H1 (cell line): ENCODE results near the gene ZNF516. TPM values are rescaled to one million over a fixed set of nuclear protein-coding genes. Genes with fewer than 3 reads are reported as not detected.

ENCODE experiments used
- BCL11A ChIP-seq, 2 experiments: IDR thresholded peaks; one replicate each; pipeline ENCODE4 v1.6.1; 2011; ENCODE audit warnings: low read depth in 2 of 2, low read length in 2 of 2, mild to moderate bottlenecking in 2 of 2
- polyA plus RNA-seq, 7 experiments: library from polyadenylated mRNA; depleted of rRNA in 3 of 7; stranded (reverse) in 5 of 7; unstranded in 2 of 7; fragments of >200 nt in 5 of 7; fragments of 200-250 nt in 2 of 7; gene quantifications; 1 replicate in 5 of 7; 2 replicates in 1 of 7; 4 replicates in 1 of 7; pipeline versions ENCODE4 v1.2.1 to v1.2.3, GENCODE V29; 2011 to 2013; ENCODE audit warnings: missing spikeins in 2 of 7, mixed read lengths in 2 of 7
- total RNA-seq: library from RNA; stranded (reverse); fragmentation: NEBNext Ultra II Directional; extraction: Animal tissue kit (Norgen Biotek cat#: 25700); gene quantifications from 2 replicates; pipeline ENCODE4 v1.2.1, GENCODE V29; 2021

The ZNF516 gene
- total and polyA plus RNA-seq, 2 of the 8 experiments (the other 6 are each of a cell fraction or from before 2014, with no cell fraction given): 7.3 to 17.0 TPM

DNA sequence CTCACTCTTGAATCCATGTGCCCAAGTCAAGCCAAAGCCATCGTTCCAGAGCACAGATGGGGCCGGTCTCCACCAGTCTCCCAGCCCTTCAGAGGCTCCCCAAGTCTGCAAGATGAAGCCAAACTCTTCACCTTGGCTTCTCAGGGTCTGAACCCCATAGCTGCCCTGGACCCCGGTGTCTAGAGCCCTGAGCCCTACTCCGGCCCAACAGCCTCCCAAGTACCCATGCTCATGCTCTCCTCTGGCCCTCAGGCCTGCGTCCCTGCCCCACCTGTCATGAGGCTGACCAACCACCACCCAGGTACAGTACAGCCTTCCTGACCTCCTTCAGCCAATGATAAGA is 46.0 kb downstream of the ZNF516 start (continued):
- no peak for TF ChIP-seq BCL11A (IDR thresholded peaks at IDR 0.05; ENCODE audit: low read depth in 2 of 2, low read length in 2 of 2)
